ENCODE measurements around the gene LAMC1.

Gene LAMC1

DNA sequence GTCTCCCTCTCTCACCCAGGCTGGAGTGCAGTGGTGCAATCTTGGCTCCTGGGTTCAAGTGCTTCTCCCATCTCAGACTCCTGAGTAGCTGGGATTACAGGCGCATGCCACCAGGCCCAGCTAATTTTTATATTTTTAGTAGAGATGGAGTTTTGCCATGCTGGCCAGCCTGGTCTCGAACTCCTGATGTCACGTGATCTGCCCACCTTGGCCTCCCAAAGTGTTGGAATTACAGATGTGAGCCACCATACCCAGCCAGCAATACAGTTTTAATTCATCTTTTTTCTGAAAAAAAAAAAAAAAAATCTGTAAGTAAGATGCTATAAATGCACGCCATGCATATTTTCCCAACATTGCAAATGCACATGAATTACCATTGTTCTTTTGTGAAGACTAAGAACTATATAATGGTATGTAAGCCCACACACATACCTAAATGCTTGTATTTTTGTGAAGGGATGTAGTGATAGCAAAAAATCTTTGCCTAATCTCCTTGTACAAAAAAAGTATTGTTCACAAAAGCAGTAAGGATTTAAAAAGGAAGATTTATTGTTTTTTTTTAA lies 170.8 kb downstream of the LAMC1 start:
- no peak for DNase-seq (ENCODE audit: low read depth in 2 of 2)

DNA sequence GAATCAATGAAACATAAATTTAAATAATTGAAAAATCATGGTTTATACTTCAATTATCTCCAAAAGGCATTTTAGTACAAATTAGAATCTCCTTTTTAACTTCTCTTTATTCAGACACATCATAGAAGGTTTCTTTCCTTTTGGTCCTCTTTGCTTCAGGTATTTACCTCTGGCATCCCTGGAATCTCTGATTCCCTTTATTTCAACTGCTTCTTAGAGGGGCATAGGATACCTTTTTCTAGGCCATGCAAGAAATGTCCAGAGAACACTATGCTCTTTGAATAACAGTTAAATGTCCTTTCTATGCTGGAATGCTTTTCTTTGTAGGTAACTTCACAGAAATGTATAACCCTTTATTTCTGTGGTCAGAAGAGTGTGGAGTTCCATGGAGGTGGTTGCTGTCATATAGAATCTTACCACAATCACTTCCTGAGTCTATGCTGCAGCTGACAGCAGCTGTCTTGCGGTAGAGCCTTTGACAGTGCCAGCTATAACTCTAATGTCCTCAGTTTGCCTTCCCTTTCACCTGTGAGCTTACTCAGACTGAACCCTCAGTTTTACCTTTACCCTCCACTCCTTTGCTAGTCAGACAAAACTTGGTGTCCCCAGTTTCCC lies 171.4 kb downstream of the LAMC1 start:
- no peak for DNase-seq (ENCODE audit: low read depth in 2 of 2)

DNA sequence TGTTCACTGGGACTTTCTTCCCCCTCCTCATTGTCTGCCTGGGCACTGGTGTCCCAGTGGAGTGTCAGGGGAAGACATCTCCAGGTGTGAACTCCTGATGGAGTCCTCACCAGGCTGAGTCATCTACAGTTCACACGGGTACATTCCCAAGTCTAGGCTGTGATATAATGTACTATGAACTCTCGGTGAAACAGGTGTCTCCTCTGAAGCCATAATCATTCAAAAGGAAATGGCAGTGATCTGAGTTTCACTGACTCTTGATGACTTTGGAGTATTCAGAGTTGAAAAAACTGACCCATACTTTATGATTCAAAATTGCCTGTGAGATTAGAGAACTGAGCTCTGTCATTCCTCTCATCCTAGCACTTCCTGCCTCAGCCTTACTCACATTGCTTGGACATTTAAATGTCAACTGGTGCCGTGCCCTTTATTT lies 171.9 kb downstream of the LAMC1 start:
- DNase-seq (ENCODE audit: low read depth in 2 of 2), result no peak

Measured in stimulated activated CD8-positive, alpha-beta memory T cell treated with anti-CD3 and anti-CD28 coated beads, Interleukin-15, amount 100 ng/mL, for 4 hours (primary cell).